ENCODE results near the gene CDK15.
"Not testable (repeated sequence)": the region's sequence is repeated elsewhere in the genome, so short reads cannot be mapped to it uniquely, and the experiment has no call there.

CDK15 gene

GRCh38 chr2:201820383-201821007 is 14.2 kb downstream of the CDK15 start:
- H3K4me3 ChIP-seq (ENCODE audit: low read depth, low read length): no peak overlapping the region

GRCh38 chr2:201821080-201821479 is 14.7 kb downstream of the CDK15 start:
- DNase-seq (ENCODE audit: low read depth): no peak
- H3K4me3 ChIP-seq (ENCODE audit: low read depth, low read length): no peak overlapping the region

More at GRCh38 chr2:201820383-201821007, 14.2 kb downstream of the CDK15 start:
- DNase-seq (ENCODE audit: low read depth): no peak

- no peak for DNase-seq (ENCODE audit: low read depth)
- no peak overlapping the region for H3K4me3 ChIP-seq (ENCODE audit: low read depth, low read length)
These were observed 17.9 kb downstream of the CDK15 start for GRCh38 chr2:201824212-201824611.

GRCh38 chr2:201827621-201828020 is 21.3 kb downstream of the CDK15 start:
- no peak for DNase-seq (ENCODE audit: low read depth)
- H3K4me3 ChIP-seq (ENCODE audit: low read depth, low read length): no peak overlapping the region

GRCh38 chr2:201828220-201828619 is 21.9 kb downstream of the CDK15 start:
- H3K4me3 ChIP-seq (ENCODE audit: low read depth, low read length): no peak overlapping the region
- DNase-seq (ENCODE audit: low read depth): no peak

- no peak for DNase-seq (ENCODE audit: low read depth)
- no peak overlapping the region for H3K4me3 ChIP-seq (ENCODE audit: low read depth, low read length)
These were observed 24.3 kb downstream of the CDK15 start for GRCh38 chr2:201830666-201831065.

- H3K4me3 ChIP-seq (ENCODE audit: low read depth, low read length): no peak overlapping the region
- peak; percentile 80 for DNase-seq (ENCODE audit: low read depth)
These were observed 25.1 kb downstream of the CDK15 start for GRCh38 chr2:201831469-201831868.

GRCh38 chr2:201833781-201834180 is 27.4 kb downstream of the CDK15 start:
- no peak for DNase-seq (ENCODE audit: low read depth)
- H3K4me3 ChIP-seq (ENCODE audit: low read depth, low read length): no peak overlapping the region

- no peak for DNase-seq (ENCODE audit: low read depth)
- H3K4me3 ChIP-seq (ENCODE audit: low read depth, low read length): no peak overlapping the region
These were observed 28.7 kb downstream of the CDK15 start for GRCh38 chr2:201835066-201835465.

GRCh38 chr2:201837391-201837790 is 31.1 kb downstream of the CDK15 start:
- H3K4me3 ChIP-seq (ENCODE audit: low read depth, low read length): no peak overlapping the region
- no peak for DNase-seq (ENCODE audit: low read depth)

- no peak overlapping the region for H3K4me3 ChIP-seq (ENCODE audit: low read depth, low read length)
- no peak for DNase-seq (ENCODE audit: low read depth)
These were observed 31.6 kb downstream of the CDK15 start for GRCh38 chr2:201837824-201838431.

GRCh38 chr2:201839727-201840126 is 33.4 kb downstream of the CDK15 start:
- no peak for DNase-seq (ENCODE audit: low read depth)
- no peak overlapping the region for H3K4me3 ChIP-seq (ENCODE audit: low read depth, low read length)

GRCh38 chr2:201840726-201841125 is 34.4 kb downstream of the CDK15 start:
- H3K4me3 ChIP-seq (ENCODE audit: low read depth, low read length): no peak overlapping the region
- DNase-seq (ENCODE audit: low read depth): no peak

GRCh38 chr2:201842131-201842860 is 36.0 kb downstream of the CDK15 start:
- no peak overlapping the region for H3K4me3 ChIP-seq (ENCODE audit: low read depth, low read length)
- DNase-seq (ENCODE audit: low read depth): no peak

- DNase-seq (ENCODE audit: low read depth); H3K4me3 ChIP-seq (ENCODE audit: low read depth, low read length): not testable (repeated sequence)
These were observed 38.6 kb downstream of the CDK15 start for GRCh38 chr2:201844922-201845321.

- H3K4me3 ChIP-seq (ENCODE audit: low read depth, low read length): no peak overlapping the region
- no peak for DNase-seq (ENCODE audit: low read depth)
These were observed 41.1 kb downstream of the CDK15 start for GRCh38 chr2:201847481-201847880.

GRCh38 chr2:201852462-201852861 is 46.1 kb downstream of the CDK15 start:
- DNase-seq (ENCODE audit: low read depth): no peak
- H3K4me3 ChIP-seq (ENCODE audit: low read depth, low read length): no peak overlapping the region

GRCh38 chr2:201852878-201853415 is 46.6 kb downstream of the CDK15 start:
- DNase-seq (ENCODE audit: low read depth): no peak
- no peak overlapping the region for H3K4me3 ChIP-seq (ENCODE audit: low read depth, low read length)

GRCh38 chr2:201854221-201854801 is 48.0 kb downstream of the CDK15 start:
- H3K4me3 ChIP-seq (ENCODE audit: low read depth, low read length): peak overlapping the region; percentile 6
- peak; percentile 97 for DNase-seq (ENCODE audit: low read depth)

- H3K4me3 ChIP-seq (ENCODE audit: low read depth, low read length): peak overlapping the region; percentile 6
- DNase-seq (ENCODE audit: low read depth): no peak
These were observed 48.5 kb downstream of the CDK15 start for GRCh38 chr2:201854841-201855240.
